T-helper 1 cell (primary cell): ENCODE data around the gene ACAN.

Experiments
- DNase-seq, 5 donors: peaks; one replicate each; pipeline ENCODE4 v3.0.0-alpha.2; 2012 to 2020

The ACAN gene

DNA sequence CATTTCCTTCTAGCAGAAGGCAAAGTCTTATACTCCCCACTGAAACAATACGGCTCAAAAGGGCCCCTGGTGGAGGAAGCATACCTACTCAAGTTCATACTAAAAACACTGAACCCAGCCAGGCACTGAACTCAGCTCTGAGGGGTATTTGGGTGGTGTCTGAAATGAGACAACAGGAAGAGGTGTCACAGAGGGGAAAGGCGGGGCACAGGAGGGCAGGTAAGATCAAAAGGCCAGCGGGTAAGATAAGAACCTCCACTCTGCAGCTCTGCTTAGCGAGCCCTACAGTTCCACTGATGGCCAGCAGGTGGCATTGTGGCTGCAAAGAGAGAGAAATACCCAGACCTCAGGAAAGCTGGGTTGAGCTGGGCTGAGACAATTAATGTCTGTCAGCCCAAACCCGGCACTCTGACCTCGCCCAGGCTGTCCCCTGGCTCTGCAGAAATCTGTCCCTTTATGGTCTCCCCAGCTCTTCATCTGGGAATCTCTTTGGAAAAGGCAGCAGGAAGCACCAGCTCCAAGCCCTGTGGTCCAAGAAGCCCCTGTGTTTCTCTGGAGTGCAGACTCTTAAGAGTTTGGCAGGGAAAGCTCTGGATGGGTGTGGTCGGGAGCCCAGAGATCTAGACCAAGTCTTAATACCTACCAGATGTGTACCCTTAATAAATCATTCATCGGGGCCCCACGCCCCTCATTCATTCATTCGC, 101.5 kb downstream of the ACAN start:
- DNase-seq, result peak; percentile 86 to 94 (median 93)

- DNase-seq, result no peak
Measured at GRCh38 chr15:88905576-88905975, 102.3 kb downstream of the ACAN start.

- DNase-seq, result no peak
Measured at GRCh38 chr15:88906130-88906529, 102.9 kb downstream of the ACAN start.

GRCh38 chr15:88906551-88906950, 103.3 kb downstream of the ACAN start:
- no peak for DNase-seq

DNA sequence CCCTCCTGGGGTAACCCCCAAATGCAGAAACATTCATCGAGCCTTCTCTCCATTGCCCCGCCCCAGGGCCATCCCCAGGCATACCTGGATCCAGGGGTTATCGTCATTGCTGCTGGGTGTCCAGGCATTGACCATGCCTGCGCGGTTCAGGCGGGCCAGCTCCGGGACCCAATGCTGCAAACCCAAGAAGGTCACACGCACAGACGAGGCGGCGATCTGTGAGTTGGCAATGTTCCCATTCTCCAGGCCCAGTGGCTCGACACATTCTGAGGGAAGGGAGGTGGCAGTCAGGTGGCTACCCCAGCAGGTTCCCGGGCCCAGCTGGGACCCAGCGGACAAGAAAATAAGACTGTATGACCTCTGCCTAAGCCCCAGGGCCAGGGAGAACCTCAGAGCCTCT, 103.9 kb downstream of the ACAN start:
- DNase-seq, result no peak

GRCh38 chr15:88908123-88908522, 104.9 kb downstream of the ACAN start:
- no peak for DNase-seq

GRCh38 chr15:88908697-88909621, 105.7 kb downstream of the ACAN start:
- no peak for DNase-seq

- no peak for DNase-seq
Measured at GRCh38 chr15:88909956-88910831, 107.0 kb downstream of the ACAN start.

DNA sequence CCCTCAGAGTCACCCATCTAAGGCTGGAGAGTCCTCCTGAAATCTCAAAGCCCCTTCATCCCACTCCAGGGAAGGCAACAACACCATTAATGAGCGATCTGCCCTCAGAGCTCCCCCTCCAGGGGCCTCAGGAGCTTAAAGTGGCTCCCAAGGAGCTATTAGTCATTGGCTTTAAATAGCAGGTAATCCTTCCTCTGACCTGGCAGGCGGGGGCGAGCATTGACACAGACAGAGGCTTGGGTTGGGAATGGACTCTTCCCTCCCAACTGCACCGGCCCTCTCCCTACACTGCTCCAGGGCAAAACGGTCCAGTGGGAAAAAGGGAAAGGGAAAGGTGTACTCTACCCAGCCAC, 108.5 kb downstream of the ACAN start:
- no peak for DNase-seq

DNA sequence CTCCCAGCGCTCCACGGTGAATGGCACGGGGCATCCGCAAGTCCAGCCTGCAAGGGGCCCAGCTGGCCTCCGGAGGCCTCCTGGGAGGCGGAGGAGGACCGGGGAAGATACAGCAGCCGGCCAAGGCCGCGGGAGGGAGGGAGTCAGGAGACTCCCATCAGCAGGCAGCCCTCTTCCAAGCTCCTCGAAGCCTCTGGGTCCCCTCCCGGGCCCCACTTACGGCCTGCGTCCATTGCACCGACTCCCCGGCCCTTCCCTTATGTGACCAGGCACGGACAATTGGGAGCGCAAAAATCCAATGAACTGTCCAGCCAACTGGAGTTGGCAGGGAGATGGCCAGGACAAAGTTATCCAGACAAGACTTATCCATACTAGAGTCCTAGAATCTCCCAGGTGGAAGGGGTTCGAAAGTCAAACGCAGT, 109.3 kb downstream of the ACAN start:
- DNase-seq, result no peak

DNA sequence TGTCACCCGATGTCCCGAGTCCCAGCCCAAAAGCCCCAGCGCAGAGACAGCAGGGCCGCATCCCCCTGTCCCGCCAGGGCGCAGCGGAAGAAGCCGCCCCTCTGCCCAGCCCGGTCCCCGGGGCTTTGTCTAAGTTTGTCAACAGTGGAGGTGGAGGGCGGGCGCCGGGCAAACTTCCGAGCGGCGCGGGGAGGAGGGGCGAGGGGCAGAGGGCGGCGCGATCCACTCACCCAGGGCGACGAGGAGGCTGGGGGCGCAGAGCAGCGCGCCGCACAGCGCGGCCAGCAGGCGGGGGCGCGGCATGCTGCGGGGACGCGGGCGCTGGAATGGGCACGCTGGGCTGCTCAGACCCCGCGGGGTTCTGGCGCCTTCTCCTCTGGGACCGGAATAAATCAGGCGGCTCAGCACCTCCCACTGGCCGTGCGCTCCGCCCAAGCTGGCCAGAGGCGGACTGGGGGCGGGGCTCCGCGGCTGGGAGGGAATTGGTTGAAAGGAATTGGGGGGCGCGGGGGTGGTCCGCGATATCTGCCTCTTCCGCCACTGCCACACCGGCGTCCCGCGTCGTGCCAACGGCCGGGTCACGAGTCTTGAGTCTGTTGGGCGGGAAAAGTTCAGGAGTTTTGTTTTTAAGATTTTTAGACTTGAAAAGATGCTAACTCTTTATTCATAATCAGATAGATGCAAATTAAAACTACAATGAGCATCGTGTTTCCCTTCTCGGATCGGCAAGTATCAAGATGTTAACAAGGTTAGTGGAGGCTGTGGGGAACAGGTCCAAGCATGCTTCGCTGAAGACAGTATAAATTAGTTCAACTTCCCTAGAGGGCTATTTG, 110.0 kb downstream of the ACAN start, which contains the start of gene MFGE8:
Gene MFGE8, minus strand, starts transcription at position 363 of the 833 bp plus-strand sequence. Its CDS starts 60 bp downstream, at position 303.
- peak; percentile 42 to 68 (median 61) for DNase-seq

GRCh38 chr15:88913850-88914169, 110.6 kb downstream of the ACAN start:
- no peak for DNase-seq

DNA sequence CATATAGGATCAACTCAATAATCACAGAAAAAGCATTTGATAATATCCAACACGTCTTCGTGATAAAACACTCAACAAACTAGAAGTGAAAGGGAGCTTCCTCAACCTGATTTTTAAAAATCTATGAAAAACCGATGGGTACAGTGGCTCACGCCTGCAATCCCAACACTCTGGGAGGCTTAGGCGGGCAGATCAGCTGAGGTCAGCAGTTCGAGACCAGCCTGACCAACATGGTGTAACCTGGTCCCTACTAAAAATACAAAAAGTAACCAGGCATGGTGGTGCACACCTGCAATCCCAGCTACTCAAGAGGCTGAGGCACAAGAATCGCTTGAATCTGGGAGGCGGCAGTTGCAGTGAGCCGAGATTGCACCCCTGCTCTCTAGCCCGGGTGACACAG, 112.1 kb downstream of the ACAN start:
- no peak for DNase-seq

DNA sequence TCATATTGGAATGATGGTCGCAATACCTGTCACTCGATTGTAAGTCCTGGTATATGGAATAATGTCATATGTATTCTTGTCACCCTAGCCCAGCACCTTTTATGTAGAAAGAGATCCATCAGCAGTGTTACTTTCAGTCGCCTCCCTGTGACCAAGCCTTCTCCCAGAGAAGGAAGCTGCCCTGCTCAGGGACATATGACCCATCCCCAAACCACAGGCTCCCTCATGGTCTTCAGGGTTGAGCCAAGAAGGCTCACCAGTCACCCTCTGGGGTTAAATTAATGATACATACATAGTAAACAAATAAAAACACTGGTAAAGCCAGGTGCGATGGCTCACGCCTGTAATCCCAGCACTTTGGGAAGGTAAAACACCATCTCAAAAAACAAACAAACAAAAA, 114.5 kb downstream of the ACAN start:
- DNase-seq, result no peak

DNA sequence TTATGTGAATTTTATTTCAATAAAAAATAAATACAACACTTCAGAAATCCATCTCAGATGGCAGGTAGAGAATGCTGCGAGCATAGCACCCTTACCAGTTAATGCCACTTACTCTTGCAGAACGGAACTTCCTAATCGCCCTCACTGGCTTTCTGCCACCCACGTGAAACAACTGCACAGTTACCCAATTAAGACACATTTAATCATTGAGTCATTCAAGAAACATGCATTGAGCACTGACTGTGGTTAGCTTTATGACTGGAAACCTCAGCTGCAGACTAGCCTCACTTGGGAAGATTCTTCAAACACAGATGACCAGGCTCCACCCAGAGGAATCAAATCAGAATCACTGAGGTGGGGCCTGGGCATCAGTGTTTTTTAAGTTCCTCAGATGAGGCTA, 115.5 kb downstream of the ACAN start:
- DNase-seq, result peak in 1 of 5 donors; percentile 88

- peak in 1 of 5 donors; percentile 73 for DNase-seq
Measured at GRCh38 chr15:88920186-88920891, 117.1 kb downstream of the ACAN start.

- peak in 1 of 5 donors; percentile 88 for DNase-seq
Measured at GRCh38 chr15:88920892-88921435, 117.7 kb downstream of the ACAN start.
